B cell (primary cell): ENCODE data around the gene SUSD3. TPM values are rescaled to one million over a fixed set of nuclear protein-coding genes. Genes with fewer than 3 reads are reported as not detected.

Experiments
- ATAC-seq: fragments of 200-7000 bp; cut with Tn5 transposase; one replicate; pipeline ENCODE4 v1.10.0; 2021; ENCODE audit warnings: low read depth, mild to moderate bottlenecking, moderate number of reproducible peaks, moderate library complexity
- CTCF ChIA-PET: fragments of 350-600 bp; sonication (Branson Sonifier 250); formaldehyde crosslinking; loops from one replicate; lab custom pipeline; 2021; ENCODE audit warnings: antibody characterized with exemption, inconsistent platforms; lab: Charles Lee
- POLR2A ChIA-PET: fragments of 350-600 bp; sonication (Branson Sonifier 250); formaldehyde crosslinking; loops from one replicate; lab custom pipeline; 2021; ENCODE audit warnings: antibody characterized with exemption; lab: Charles Lee
- DNase-seq: peaks from one replicate; pipeline ENCODE4 v3.0.0; 2013
- H2AFZ ChIP-seq: 2 replicates; pipeline ENCODE4 v1.6.1; 2012; ENCODE audit warnings: mild to moderate bottlenecking, low read depth, low read length; ENCODE audit not compliant: insufficient read depth, poor library complexity, severe bottlenecking
- H3K27ac ChIP-seq, 2 donors: 1 replicate in 1 of 2; 2 replicates in 1 of 2; pipeline ENCODE4 v1.5.1; 2012 to 2013; ENCODE audit warnings: low read length in 2 of 2, mild to moderate bottlenecking in 2 of 2, moderate library complexity in 1 of 2
- H3K27me3 ChIP-seq, 4 experiments: fragments of 200-600 bp in 1 of 4; sonication (generic) in 1 of 4; replicated peaks in 1 of 4; 1 replicate in 2 of 4; 2 replicates in 2 of 4; pipeline versions ENCODE4 v1.6.1 to v1.7.0; 2013 to 2016; ENCODE audit warnings: low read length in 3 of 4, mild to moderate bottlenecking in 2 of 4, mixed read lengths in 1 of 4, moderate library complexity in 1 of 4; ENCODE audit not compliant: insufficient read depth in 4 of 4, control insufficient read depth in 3 of 4; ENCODE audit errors: control extremely low read depth in 1 of 4
- H3K36me3 ChIP-seq, 2 experiments: replicated peaks in 1 of 2; 1 replicate in 1 of 2; 2 replicates in 1 of 2; pipeline versions ENCODE4 v1.6.1 to v1.7.1; 2013; ENCODE audit warnings: low read length in 1 of 2; ENCODE audit not compliant: insufficient read depth in 2 of 2, control insufficient read depth in 1 of 2; ENCODE audit errors: control extremely low read depth in 1 of 2, extremely low read depth in 1 of 2
- H3K4me1 ChIP-seq, 2 donors: fragments of 200-600 bp in 1 of 2; sonication (generic) in 1 of 2; 1 replicate in 1 of 2; 2 replicates in 1 of 2; pipeline versions ENCODE4 v1.5.1 to v1.6.1; 2013 to 2017; ENCODE audit warnings: low read length in 2 of 2; ENCODE audit not compliant: control insufficient read depth in 2 of 2, insufficient read depth in 2 of 2
- H3K4me2 ChIP-seq: replicated peaks from 2 replicates; pipeline ENCODE3; 2012; ENCODE audit warnings: mild to moderate bottlenecking, low read depth, low read length; ENCODE audit not compliant: poor library complexity, severe bottlenecking
- H3K4me3 ChIP-seq, 5 experiments: fragments of 200-600 bp in 1 of 5; sonication (generic) in 1 of 5; 1 replicate in 3 of 5; 2 replicates in 2 of 5; pipeline versions ENCODE4 v1.5.1 to v1.7.0; 2011 to 2016; ENCODE audit warnings: low read length in 4 of 5, mild to moderate bottlenecking in 4 of 5, low read depth in 2 of 5, control low read depth in 1 of 5, moderate library complexity in 1 of 5; ENCODE audit not compliant: insufficient read depth in 1 of 5; ENCODE audit errors: control extremely low read depth in 1 of 5, extremely low read depth in 1 of 5
- H3K79me2 ChIP-seq: fragments of 200-600 bp; sonication (generic); one replicate; pipeline ENCODE4 v1.6.0; 2016; ENCODE audit warnings: low read length; ENCODE audit not compliant: control insufficient read depth, insufficient read depth
- H3K9ac ChIP-seq: fragments of 200-600 bp; sonication (generic); 2 replicates; pipeline ENCODE4 v1.6.1; 2017; ENCODE audit warnings: mild to moderate bottlenecking, low read length, moderate library complexity
- H3K9me3 ChIP-seq, 3 donors: one replicate each; pipeline versions ENCODE4 v1.6.1 to v1.7.1; 2013; ENCODE audit warnings: low read length in 2 of 3; ENCODE audit not compliant: control insufficient read depth in 2 of 3, insufficient read depth in 1 of 3; ENCODE audit errors: control extremely low read depth in 1 of 3
- H4K20me1 ChIP-seq: 2 replicates; pipeline ENCODE4 v1.6.0; 2012; ENCODE audit warnings: mild to moderate bottlenecking, low read length; ENCODE audit not compliant: insufficient read depth, control insufficient read depth, poor library complexity, severe bottlenecking
- H3K27ac Mint-ChIP-seq: one replicate; pipeline ENCODE4 v1.8.0; 2021; ENCODE audit warnings: mixed read lengths
- H3K27me3 Mint-ChIP-seq: one replicate; pipeline ENCODE4 v1.8.0; 2021; ENCODE audit warnings: mixed read lengths
- H3K4me1 Mint-ChIP-seq: one replicate; pipeline ENCODE4 v1.8.0; 2021; ENCODE audit warnings: mixed read lengths
- H3K4me3 Mint-ChIP-seq: one replicate; pipeline ENCODE4 v1.8.0; 2021; ENCODE audit warnings: mixed read lengths
- H3K9me3 Mint-ChIP-seq: one replicate; pipeline ENCODE4 v1.8.0; 2022; ENCODE audit warnings: mixed read lengths; ENCODE audit not compliant: insufficient read depth
- EZH2 ChIP-seq: IDR thresholded peaks from 2 replicates; pipeline ENCODE4 v1.6.1; 2012; ENCODE audit warnings: borderline replicate concordance, low read depth, mild to moderate bottlenecking, moderate library complexity, low read length; ENCODE audit not compliant: insufficient read depth, poor library complexity, severe bottlenecking
- WGBS: methylation state at CpG from one replicate; pipeline ENCODE4 v1.1.5; 2013; ENCODE audit warnings: missing lambda C conversion rate; ENCODE audit not compliant: insufficient coverage; 5-methylcytosine and 5-hydroxymethylcytosine counted together
- intact Hi-C: fragments of 100-400 bp; cut with micrococcal nuclease; formaldehyde crosslinking; loops from one replicate; pipeline ENCODE4 v1.10.0; 2022
- polyA plus RNA-seq: library from polyadenylated mRNA; depleted of rRNA; stranded (reverse); fragments of >200 nt; gene quantifications from 2 replicates; pipeline ENCODE4 v1.2.3, GENCODE V29; 2012
- total RNA-seq, 2 donors: library from RNA; stranded (reverse); fragments of 120-200 nt in 1 of 2; gene quantifications; 1 replicate in 1 of 2; 2 replicates in 1 of 2; pipeline versions ENCODE4 v1.2.3 to v1.2.4, GENCODE V29; 2013 to 2022
- TF ChIP-seq, protein P1 (sequence below): fragments of 200-600 bp; IDR thresholded peaks from one replicate; pipeline ENCODE4 v1.8.0; 2022; ENCODE audit warnings: antibody characterized with exemption, mild to moderate bottlenecking

SUSD3 gene
- total and polyA plus RNA-seq, 2 donors (not counting 1 experiment from before 2014, with no cell fraction given) = 41.0 to 85.0 TPM

- Histone ChIP-seq H3K27ac (no peak overlapping the region), H3K79me2 (peaks cover 8% of the 10 kb centered on the region), H3K4me3 (no peak overlapping the region), H3K27me3 (no peaks in the 10 kb centered on the region), H3K9me3 (no peaks in the 10 kb centered on the region), H3K36me3 (peaks cover 0 to 78% of the 10 kb centered on the region in 2 experiments), H3K4me1 (peaks cover 33 to 52% of the 10 kb centered on the region in 2 donors), H3K9ac (no peak overlapping the region), H4K20me1 (peaks cover 5% of the 10 kb centered on the region), H2AFZ (no peak overlapping the region), H3K4me2 (no peak overlapping the region)
- ChIA-PET CTCF (interaction anchor here (0.7 to 1.6 kb wide), 2 partner anchors 73 to 78 kb away, joined by 3 to 5 read pairs; no protein-coding TSS in a partner anchor), POLR2A (no interaction called here)
- no peak overlapping the region for H3K4me3 Mint-ChIP-seq
- H3K27me3 Mint-ChIP-seq = no peaks in the 10 kb centered on the region
- 95% methylated on average over 7 of the region's 9 CpGs for WGBS
- intact Hi-C loops = no loop called here
- peaks cover 63% of the 10 kb centered on the region for H3K4me1 Mint-ChIP-seq
- peak overlapping the region; percentile 50 for H3K27ac Mint-ChIP-seq
- H3K9me3 Mint-ChIP-seq = no peaks in the 10 kb centered on the region
- TF ChIP-seq EZH2 = no peak
- TF ChIP-seq, protein P1, sequence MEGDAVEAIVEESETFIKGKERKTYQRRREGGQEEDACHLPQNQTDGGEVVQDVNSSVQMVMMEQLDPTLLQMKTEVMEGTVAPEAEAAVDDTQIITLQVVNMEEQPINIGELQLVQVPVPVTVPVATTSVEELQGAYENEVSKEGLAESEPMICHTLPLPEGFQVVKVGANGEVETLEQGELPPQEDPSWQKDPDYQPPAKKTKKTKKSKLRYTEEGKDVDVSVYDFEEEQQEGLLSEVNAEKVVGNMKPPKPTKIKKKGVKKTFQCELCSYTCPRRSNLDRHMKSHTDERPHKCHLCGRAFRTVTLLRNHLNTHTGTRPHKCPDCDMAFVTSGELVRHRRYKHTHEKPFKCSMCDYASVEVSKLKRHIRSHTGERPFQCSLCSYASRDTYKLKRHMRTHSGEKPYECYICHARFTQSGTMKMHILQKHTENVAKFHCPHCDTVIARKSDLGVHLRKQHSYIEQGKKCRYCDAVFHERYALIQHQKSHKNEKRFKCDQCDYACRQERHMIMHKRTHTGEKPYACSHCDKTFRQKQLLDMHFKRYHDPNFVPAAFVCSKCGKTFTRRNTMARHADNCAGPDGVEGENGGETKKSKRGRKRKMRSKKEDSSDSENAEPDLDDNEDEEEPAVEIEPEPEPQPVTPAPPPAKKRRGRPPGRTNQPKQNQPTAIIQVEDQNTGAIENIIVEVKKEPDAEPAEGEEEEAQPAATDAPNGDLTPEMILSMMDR = no peak
- ATAC-seq (no peak), DNase-seq (no peak)
Measured at GRCh38 chr9:93030642-93031628, 27.6 kb upstream of the SUSD3 start.
